SU-DHL-6 (cell line): ENCODE results near the gene SRCAP.

Experiments used
- H2AFZ ChIP-seq: fragments of 200-600 bp; sonication (generic); 2 replicates; pipeline ENCODE4 v1.6.1; 2014; ENCODE audit warnings: low read depth, mild to moderate bottlenecking, moderate library complexity, mixed read lengths, antibody characterized with exemption, low read length; ENCODE audit not compliant: severe bottlenecking
- H3F3A ChIP-seq: fragments of 200-600 bp; shearing (Covaris generic); 2 replicates; pipeline ENCODE4 v1.6.0; 2016; ENCODE audit warnings: antibody characterized with exemption, mild to moderate bottlenecking; ENCODE audit not compliant: insufficient read depth
- H3K27ac ChIP-seq: fragments of 200-600 bp; sonication (generic); 2 replicates; pipeline ENCODE4 v1.5.1; 2016; ENCODE audit warnings: low read depth, mild to moderate bottlenecking, low read length, moderate library complexity, mixed read lengths
- H3K27me3 ChIP-seq: fragments of 200-600 bp; sonication (generic), shearing (Covaris generic); 2 replicates; pipeline ENCODE4 v1.6.0; 2014; ENCODE audit warnings: mild to moderate bottlenecking, low read length
- H3K36me3 ChIP-seq: fragments of 200-600 bp; sonication (generic); 2 replicates; pipeline ENCODE4 v1.6.1; 2014; ENCODE audit warnings: mild to moderate bottlenecking, low read length, mixed read lengths
- H3K4me2 ChIP-seq: fragments of 300-600, 200-600 bp; shearing (Covaris generic), sonication (generic); 2 replicates; pipeline ENCODE4 v1.6.0; 2014; ENCODE audit warnings: low read length, low read depth, mild to moderate bottlenecking; ENCODE audit not compliant: poor library complexity, severe bottlenecking
- H3K4me3 ChIP-seq: fragments of 200-600 bp; sonication (generic); 2 replicates; pipeline ENCODE4 v1.5.1; 2014; ENCODE audit warnings: antibody characterized with exemption, low read length, mild to moderate bottlenecking, mixed read lengths; ENCODE audit not compliant: insufficient read depth, poor library complexity, severe bottlenecking
- H3K79me2 ChIP-seq: fragments of 200-600 bp; sonication (generic); 2 replicates; pipeline ENCODE4 v1.6.1; 2014; ENCODE audit warnings: mild to moderate bottlenecking, low read length, moderate library complexity; ENCODE audit not compliant: insufficient read depth
- H3K9ac ChIP-seq: fragments of 200-600 bp; sonication (generic); 2 replicates; pipeline ENCODE4 v1.7.0; 2014; ENCODE audit warnings: mild to moderate bottlenecking, low read length
- H3K9me2 ChIP-seq: fragments of 200-600 bp; sonication (generic); replicated peaks from 2 replicates; pipeline ENCODE4 v1.6.1; 2014; ENCODE audit warnings: low read length; ENCODE audit not compliant: insufficient read depth
- H3K9me3 ChIP-seq: fragments of 200-600 bp; sonication (generic); 2 replicates; pipeline ENCODE4 v1.6.1; 2014; ENCODE audit warnings: low read length, mixed read lengths; ENCODE audit not compliant: insufficient read depth
- H4K20me1 ChIP-seq: fragments of 200-600 bp; sonication (generic); 2 replicates; pipeline ENCODE4 v1.6.1; 2014; ENCODE audit warnings: low read depth, mild to moderate bottlenecking, antibody characterized with exemption, low read length, moderate library complexity, mixed read lengths
- CTCF ChIP-seq: fragments of 200-600 bp; sonication (generic); IDR thresholded peaks from one replicate; pipeline ENCODE4 v1.5.1; 2017; ENCODE audit warnings: antibody characterized with exemption, mild to moderate bottlenecking, low read length, moderate library complexity; ENCODE audit not compliant: insufficient read depth, poor library complexity, severe bottlenecking
- EZH2phosphoT487 ChIP-seq: fragments of 200-600 bp; sonication (generic), shearing (Covaris generic); conservative IDR thresholded peaks from 2 replicates; pipeline ENCODE4 v1.6.1; 2018; ENCODE audit warnings: mild to moderate bottlenecking, antibody characterized with exemption, low read length, moderate library complexity, mixed read lengths

The SRCAP gene

GRCh38 chr16:30706046-30706445 is 7.1 kb downstream of the SRCAP start:
- Histone ChIP-seq H3K27ac (no peak overlapping the region), H3K4me2 (no peak overlapping the region), H2AFZ (no peak overlapping the region), H3K9me2 (no peaks in the 10 kb centered on the region), H3K9me3 (no peaks in the 10 kb centered on the region), H3K79me2 (peaks cover 7% of the 10 kb centered on the region), H3K9ac (no peak overlapping the region), H4K20me1 (peaks cover 6% of the 10 kb centered on the region; the same call in 1 of the 2 replicates), H3K36me3 (peaks cover 60% of the 10 kb centered on the region), H3K4me3 (no peak overlapping the region), H3K27me3 (no peaks in the 10 kb centered on the region), H3F3A (no peaks in the 10 kb centered on the region)
- TF ChIP-seq EZH2phosphoT487 (no peak), CTCF (no peak)

- no peaks in the 10 kb centered on the region for H3K27me3 ChIP-seq
- H3F3A ChIP-seq, result peaks cover 7% of the 10 kb centered on the region; the same call in 1 of the 2 replicates
- H3K79me2 ChIP-seq, result 0 out of 2 replicates have a peak, but pooled peaks cover 11% of the 10 kb centered on the region
- TF ChIP-seq EZH2phosphoT487, result no peak
- H3K4me2 ChIP-seq, result no peak overlapping the region
- peaks cover 61% of the 10 kb centered on the region for H3K36me3 ChIP-seq
- no peaks in the 10 kb centered on the region for H3K9me3 ChIP-seq
- H3K4me3 ChIP-seq, result no peak overlapping the region
- no peak overlapping the region for H3K27ac ChIP-seq
- H3K9me2 ChIP-seq, result no peaks in the 10 kb centered on the region
- no peak overlapping the region for H3K9ac ChIP-seq
- H4K20me1 ChIP-seq, result peaks cover 6% of the 10 kb centered on the region; the same call in 1 of the 2 replicates
- no peak overlapping the region for H2AFZ ChIP-seq
Observed at GRCh38 chr16:30710971-30711370, 12.0 kb downstream of the SRCAP start.

DNA sequence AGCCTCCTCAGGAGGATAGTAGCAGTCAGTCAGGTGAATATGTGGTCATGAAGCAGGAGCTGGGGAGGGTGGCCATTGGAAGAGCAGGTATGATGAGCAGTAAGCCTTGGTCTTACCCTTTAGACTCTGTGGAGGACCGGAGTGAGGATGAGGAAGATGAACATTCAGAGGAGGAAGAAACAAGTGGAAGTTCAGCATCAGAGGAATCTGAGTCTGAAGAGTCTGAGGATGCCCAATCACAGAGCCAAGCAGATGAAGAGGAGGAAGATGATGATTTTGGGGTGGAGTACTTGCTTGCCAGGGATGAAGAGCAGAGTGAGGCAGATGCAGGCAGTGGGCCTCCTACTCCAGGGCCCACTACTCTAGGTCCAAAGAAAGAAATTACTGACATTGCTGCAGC is 12.7 kb downstream of the SRCAP start:
- peaks cover 7% of the 10 kb centered on the region; the same call in 1 of the 2 replicates for H3F3A ChIP-seq
- TF ChIP-seq EZH2phosphoT487 (no peak), CTCF (no peak)
- peaks cover 61% of the 10 kb centered on the region for H3K36me3 ChIP-seq
- no peak overlapping the region for H2AFZ ChIP-seq
- H3K9me2 ChIP-seq, result no peaks in the 10 kb centered on the region
- H3K4me3 ChIP-seq, result no peak overlapping the region
- 0 out of 2 replicates have a peak, but pooled peaks cover 14% of the 10 kb centered on the region for H3K79me2 ChIP-seq
- H3K27ac ChIP-seq, result no peak overlapping the region
- H3K4me2 ChIP-seq, result no peak overlapping the region
- peaks cover 1% of the 10 kb centered on the region; the same call in 1 of the 2 replicates for H4K20me1 ChIP-seq
- H3K9ac ChIP-seq, result no peak overlapping the region
- no peaks in the 10 kb centered on the region for H3K27me3 ChIP-seq
- no peaks in the 10 kb centered on the region for H3K9me3 ChIP-seq

DNA sequence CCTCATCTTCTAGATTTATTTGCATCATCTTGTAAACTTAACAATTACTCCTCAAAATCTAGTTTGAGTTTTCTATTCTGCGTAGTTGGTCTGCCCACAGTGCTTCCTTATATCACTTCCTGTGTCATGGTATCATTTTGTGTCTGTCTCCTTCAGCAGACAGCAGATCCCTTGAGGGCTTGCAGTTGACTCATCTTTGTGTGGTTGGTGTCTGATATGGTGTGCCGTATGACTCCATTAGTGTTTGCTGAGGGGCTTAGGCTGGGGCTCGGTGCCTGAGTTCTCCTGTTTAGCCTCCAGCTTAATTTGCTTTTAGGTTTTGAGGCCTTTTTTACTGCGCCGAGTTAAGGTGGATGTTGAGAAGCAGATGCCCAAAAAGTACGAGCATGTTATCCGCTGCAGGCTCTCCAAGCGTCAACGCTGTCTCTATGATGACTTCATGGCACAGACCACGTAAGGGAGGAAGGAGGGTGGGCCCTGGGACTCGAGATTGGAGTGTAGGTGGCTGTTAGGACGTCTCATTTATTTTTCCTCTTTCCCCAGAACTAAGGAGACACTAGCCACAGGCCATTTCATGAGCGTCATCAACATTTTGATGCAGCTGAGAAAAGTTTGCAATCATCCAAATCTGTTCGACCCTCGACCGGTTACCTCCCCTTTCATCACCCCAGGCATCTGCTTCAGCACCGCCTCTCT is 16.9 kb downstream of the SRCAP start:
- H3K27me3 ChIP-seq, result no peaks in the 10 kb centered on the region
- H3K27ac ChIP-seq, result no peak overlapping the region
- no peaks in the 10 kb centered on the region; the same call in 1 of the 2 replicates for H4K20me1 ChIP-seq
- no peak overlapping the region for H3K9ac ChIP-seq
- H3K9me2 ChIP-seq, result no peaks in the 10 kb centered on the region
- H3K4me2 ChIP-seq, result no peak overlapping the region
- H3K9me3 ChIP-seq, result no peaks in the 10 kb centered on the region
- H3K79me2 ChIP-seq, result peaks cover 21% of the 10 kb centered on the region; the same call in 1 of the 2 replicates
- peaks cover 41% of the 10 kb centered on the region for H3K36me3 ChIP-seq
- H3F3A ChIP-seq, result peaks cover 7% of the 10 kb centered on the region; the same call in 1 of the 2 replicates
- no peak overlapping the region for H3K4me3 ChIP-seq
- TF ChIP-seq CTCF (no peak), EZH2phosphoT487 (no peak)
- H2AFZ ChIP-seq, result no peak overlapping the region
